NCI-H2196 treated with DMSO at 0.1 percent for 48 hours (cell line): Measurements from ENCODE around the gene MGMT.

Experiments used
- DNase-seq: peaks from one replicate; lab custom pipeline; 2025; ENCODE audit not compliant: unreplicated experiment; lab: John Stamatoyannopoulos, UW

MGMT gene

GRCh38 chr10:129580901-129581300 lies 113.9 kb downstream of the MGMT start:
- DNase-seq: no peak

GRCh38 chr10:129581827-129582411 lies 114.9 kb downstream of the MGMT start:
- DNase-seq: no peak

GRCh38 chr10:129583831-129584230 lies 116.8 kb downstream of the MGMT start:
- no peak for DNase-seq

- DNase-seq: no peak
These were observed 119.9 kb downstream of the MGMT start for GRCh38 chr10:129586898-129587443.

- DNase-seq: no peak
These were observed 122.5 kb downstream of the MGMT start for GRCh38 chr10:129589546-129589945.

GRCh38 chr10:129593953-129594352 lies 126.9 kb downstream of the MGMT start:
- no peak for DNase-seq

GRCh38 chr10:129594811-129595210 lies 127.8 kb downstream of the MGMT start:
- DNase-seq: no peak

GRCh38 chr10:129598413-129598812 lies 131.4 kb downstream of the MGMT start:
- no peak for DNase-seq

GRCh38 chr10:129599160-129599559 lies 132.1 kb downstream of the MGMT start:
- DNase-seq: no peak

- DNase-seq: no peak
These were observed 134.7 kb downstream of the MGMT start for GRCh38 chr10:129601737-129602136.

- DNase-seq: no peak
These were observed 136.0 kb downstream of the MGMT start for GRCh38 chr10:129602938-129603535.

GRCh38 chr10:129604333-129605032 lies 137.4 kb downstream of the MGMT start:
- DNase-seq: no peak

- DNase-seq: no peak
These were observed 138.4 kb downstream of the MGMT start for GRCh38 chr10:129605266-129605985.

- DNase-seq: no peak
These were observed 139.0 kb downstream of the MGMT start for GRCh38 chr10:129605986-129606518.

GRCh38 chr10:129607607-129608109 lies 140.6 kb downstream of the MGMT start:
- no peak for DNase-seq

- no peak for DNase-seq
These were observed 141.6 kb downstream of the MGMT start for GRCh38 chr10:129608653-129609052.

GRCh38 chr10:129609551-129609950 lies 142.5 kb downstream of the MGMT start:
- DNase-seq: no peak

GRCh38 chr10:129612481-129613109 lies 145.6 kb downstream of the MGMT start:
- DNase-seq: no peak

GRCh38 chr10:129613377-129613980 lies 146.4 kb downstream of the MGMT start:
- DNase-seq: no peak

- no peak for DNase-seq
These were observed 147.3 kb downstream of the MGMT start for GRCh38 chr10:129614341-129614740.
